NK-92 treated with Interleukin-12 subunit alpha and Interleukin-12 subunit beta, amount 100 ng/mL, for 24 hours (cell line): ENCODE measurements around the gene PXYLP1.

Source experiments
- DNase-seq: peaks from one replicate; lab custom pipeline; 2025; lab: John Stamatoyannopoulos, UW

The PXYLP1 gene

GRCh38 chr3:141326123-141326522 is 94.5 kb downstream of the PXYLP1 start:
- DNase-seq, result no peak

GRCh38 chr3:141326626-141327025 is 95.0 kb downstream of the PXYLP1 start:
- DNase-seq, result no peak

- no peak for DNase-seq
Observed at GRCh38 chr3:141328286-141329166, 96.9 kb downstream of the PXYLP1 start.

- DNase-seq, result no peak
Observed at GRCh38 chr3:141330235-141330634, 98.6 kb downstream of the PXYLP1 start.

GRCh38 chr3:141330718-141331376 is 99.2 kb downstream of the PXYLP1 start:
- no peak for DNase-seq

GRCh38 chr3:141331377-141332318 is 100.0 kb downstream of the PXYLP1 start:
- DNase-seq, result no peak

- DNase-seq, result no peak
Observed at GRCh38 chr3:141332416-141332815, 100.8 kb downstream of the PXYLP1 start.

GRCh38 chr3:141333836-141334626 is 102.4 kb downstream of the PXYLP1 start:
- no peak for DNase-seq

GRCh38 chr3:141334627-141335250 is 103.1 kb downstream of the PXYLP1 start:
- no peak for DNase-seq

GRCh38 chr3:141335531-141336061 is 104.0 kb downstream of the PXYLP1 start:
- no peak for DNase-seq

- DNase-seq, result no peak
Observed at GRCh38 chr3:141336672-141337522, 105.3 kb downstream of the PXYLP1 start.

- no peak for DNase-seq
Observed at GRCh38 chr3:141337523-141337854, 105.9 kb downstream of the PXYLP1 start.

- DNase-seq, result no peak
Observed at GRCh38 chr3:141337991-141338390, 106.4 kb downstream of the PXYLP1 start.

- no peak for DNase-seq
Observed at GRCh38 chr3:141338881-141339280, 107.3 kb downstream of the PXYLP1 start.

- DNase-seq, result no peak
Observed at GRCh38 chr3:141341536-141341935, 109.9 kb downstream of the PXYLP1 start.

GRCh38 chr3:141342386-141342785 is 110.8 kb downstream of the PXYLP1 start:
- DNase-seq, result no peak

- no peak for DNase-seq
Observed at GRCh38 chr3:141343077-141343476, 111.5 kb downstream of the PXYLP1 start.

- DNase-seq, result no peak
Observed at GRCh38 chr3:141343865-141344271, 112.2 kb downstream of the PXYLP1 start.
